GM12872 (cell line): ENCODE measurements around the gene NAT10.

Source experiments
- CTCF ChIP-seq: IDR thresholded peaks from 3 replicates; pipeline ENCODE4 v1.5.1; 2011; ENCODE audit warnings: low read depth, mild to moderate bottlenecking, low read length, moderate library complexity; ENCODE audit not compliant: insufficient read depth

The NAT10 gene

GRCh38 chr11:34086554-34087283 lies 18.7 kb upstream of the NAT10 start:
- no peak for TF ChIP-seq CTCF

GRCh38 chr11:34091825-34092224 lies 13.6 kb upstream of the NAT10 start:
- TF ChIP-seq CTCF: no peak

GRCh38 chr11:34098813-34099212 lies 6.6 kb upstream of the NAT10 start:
- TF ChIP-seq CTCF: no peak

- no peak for TF ChIP-seq CTCF
These were observed 750 bp upstream of the NAT10 start for GRCh38 chr11:34104680-34105078.

GRCh38 chr11:34105957-34106504 lies 602 bp downstream of the NAT10 start:
- no peak for TF ChIP-seq CTCF

GRCh38 chr11:34111722-34112270 lies 6.4 kb downstream of the NAT10 start:
- no peak for TF ChIP-seq CTCF

- TF ChIP-seq CTCF: no peak
These were observed 8.6 kb downstream of the NAT10 start for GRCh38 chr11:34114014-34114413.
